UCSD-AML1 (cell line): ENCODE results near the gene GATAD2B.
"Not testable (repeated sequence)": the region's sequence is repeated elsewhere in the genome, so short reads cannot be mapped to it uniquely, and the experiment has no call there.

Experiments
- DNase-seq: peaks from one replicate; lab custom pipeline; 2025; ENCODE audit not compliant: unreplicated experiment; lab: John Stamatoyannopoulos, UW

Gene GATAD2B

DNA sequence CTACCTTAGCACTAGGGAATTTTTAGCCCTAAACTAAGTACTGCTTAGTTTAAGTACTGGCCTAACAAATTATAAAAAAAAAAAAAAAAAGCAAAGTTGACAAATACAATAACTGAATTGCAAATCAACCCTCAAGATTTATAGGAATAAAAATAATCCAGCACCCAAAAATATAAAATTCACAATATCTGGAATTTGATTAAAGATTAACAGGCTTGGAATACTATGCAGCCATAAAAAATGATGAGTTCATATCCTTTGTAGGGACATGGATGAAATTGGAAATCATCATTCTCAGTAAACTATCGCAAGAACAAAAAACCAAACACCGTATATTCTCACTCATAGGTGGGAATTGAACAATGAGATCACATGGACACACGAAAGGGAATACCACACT lies 78.4 kb downstream of the GATAD2B start:
- not testable (repeated sequence) for DNase-seq

DNA sequence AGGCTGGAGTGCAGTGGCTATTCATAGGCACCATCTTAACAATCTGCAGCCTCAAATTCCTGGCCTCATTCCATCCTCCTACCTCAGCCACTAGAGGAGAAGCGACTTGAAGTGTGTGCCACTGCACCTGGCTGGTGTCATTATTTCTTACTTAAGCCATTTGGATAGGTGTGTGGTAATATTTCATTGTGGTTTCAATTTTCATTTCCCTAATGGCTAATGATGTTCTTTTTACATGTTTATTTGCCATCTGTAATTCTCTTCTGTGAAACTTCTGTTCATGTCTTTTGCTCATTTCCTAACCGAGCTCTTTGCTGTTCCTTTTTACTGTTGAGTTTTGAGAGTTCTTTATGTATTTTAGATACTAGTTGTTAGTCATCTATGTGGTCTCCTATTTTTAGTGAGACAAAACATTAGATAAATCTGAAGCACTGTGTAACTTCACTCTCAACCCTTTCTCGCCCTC lies 80.7 kb downstream of the GATAD2B start:
- no peak for DNase-seq

DNA sequence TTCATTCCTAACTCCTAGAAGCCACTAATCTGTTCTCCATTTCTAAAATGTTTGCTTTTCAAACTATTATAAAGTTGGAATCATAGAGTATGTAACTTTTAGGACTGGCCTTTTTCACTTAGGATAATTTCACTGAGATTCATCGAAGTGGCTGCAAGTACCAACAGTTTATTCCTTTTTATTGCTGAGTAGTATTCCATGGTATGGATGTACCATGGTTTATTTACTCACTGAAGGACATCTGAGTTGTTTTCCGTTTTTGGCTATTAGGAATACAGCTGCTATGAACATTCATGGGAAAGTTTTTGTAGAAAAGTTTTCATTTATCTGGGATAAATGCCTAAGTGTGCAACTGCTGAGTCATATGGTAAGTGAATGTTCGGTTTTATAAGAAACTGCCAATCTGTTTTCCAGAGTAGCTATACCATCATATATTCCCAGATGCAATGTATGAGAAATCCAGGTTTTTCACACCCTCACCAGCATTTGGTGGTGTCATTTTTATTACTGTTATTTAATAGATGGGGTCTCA lies 81.2 kb downstream of the GATAD2B start:
- no peak for DNase-seq

DNA sequence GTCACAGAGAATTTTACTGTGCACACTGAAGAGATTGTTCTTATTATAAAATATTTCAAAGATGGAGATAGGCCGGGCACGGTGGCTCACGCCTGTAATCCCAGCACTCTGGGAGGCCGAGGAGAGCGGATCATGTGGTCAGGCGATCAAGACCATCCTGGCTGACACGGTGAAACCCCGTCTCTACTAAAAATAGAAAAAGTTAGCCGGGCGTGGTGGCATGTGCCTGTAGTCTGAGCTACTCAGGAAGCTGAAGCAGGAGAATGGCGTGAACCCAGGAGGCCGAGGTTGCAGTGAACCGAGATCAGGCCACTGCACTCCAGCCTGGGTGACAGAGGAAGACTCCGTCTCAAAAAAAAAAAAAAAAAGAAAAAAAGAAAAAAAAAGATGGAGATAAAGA lies 82.0 kb downstream of the GATAD2B start:
- not testable (repeated sequence) for DNase-seq

DNA sequence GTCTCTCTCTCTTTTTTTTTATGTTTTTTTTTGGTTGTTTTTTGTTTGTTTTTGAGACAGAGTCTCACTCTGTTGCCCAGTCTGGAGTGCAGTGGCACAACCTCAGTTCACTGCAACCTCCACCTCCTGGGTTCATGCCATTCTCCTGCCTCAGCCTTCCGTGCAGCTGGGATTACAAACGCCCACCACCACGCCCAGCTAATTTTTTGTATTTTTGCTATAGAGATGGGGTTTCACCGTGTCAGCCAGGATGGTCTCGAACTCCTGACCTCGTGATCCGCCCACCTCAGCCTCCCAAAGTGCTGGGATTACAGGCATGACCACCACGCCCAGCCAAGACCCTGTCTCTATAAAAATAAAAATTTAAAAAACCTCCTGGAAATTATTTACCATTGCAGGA lies 88.8 kb downstream of the GATAD2B start:
- not testable (repeated sequence) for DNase-seq

DNA sequence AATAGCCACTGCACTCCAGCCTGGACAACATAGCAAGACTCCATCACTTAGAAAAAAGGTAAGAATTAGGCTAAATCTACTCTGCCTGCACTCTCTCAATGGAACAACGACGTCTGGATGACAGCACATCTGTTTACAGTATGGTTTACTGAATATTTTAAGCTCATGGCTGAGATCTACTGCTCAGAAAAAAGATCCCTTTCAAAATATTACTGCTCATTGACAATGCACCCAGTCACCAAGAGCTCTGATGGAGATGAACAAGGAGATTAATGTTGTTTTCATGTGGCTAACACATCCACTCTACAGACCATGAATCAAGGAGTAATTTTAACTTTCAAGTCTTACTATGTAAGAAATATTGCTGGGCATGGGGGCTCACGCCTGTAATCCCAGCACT lies 89.6 kb downstream of the GATAD2B start:
- DNase-seq, result no peak

DNA sequence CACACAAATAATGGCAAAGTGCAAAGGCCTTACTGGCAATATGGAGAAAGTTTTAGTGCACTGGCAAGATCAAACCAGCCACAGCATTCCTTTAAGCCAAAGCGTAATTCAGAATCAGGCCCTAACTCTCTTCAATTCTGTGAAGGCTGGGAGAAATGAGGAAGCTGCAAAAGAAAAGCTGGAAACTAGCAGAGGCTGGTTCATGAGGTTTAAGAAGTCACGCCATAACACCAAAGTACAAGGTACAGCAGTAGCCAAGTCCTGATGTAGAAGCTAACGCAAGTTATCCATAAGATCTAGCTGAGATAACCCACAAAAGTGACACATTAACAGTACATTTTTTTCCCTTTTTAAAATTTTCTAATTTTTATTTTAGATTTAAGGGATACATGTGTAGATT lies 90.5 kb downstream of the GATAD2B start:
- DNase-seq, result no peak

DNA sequence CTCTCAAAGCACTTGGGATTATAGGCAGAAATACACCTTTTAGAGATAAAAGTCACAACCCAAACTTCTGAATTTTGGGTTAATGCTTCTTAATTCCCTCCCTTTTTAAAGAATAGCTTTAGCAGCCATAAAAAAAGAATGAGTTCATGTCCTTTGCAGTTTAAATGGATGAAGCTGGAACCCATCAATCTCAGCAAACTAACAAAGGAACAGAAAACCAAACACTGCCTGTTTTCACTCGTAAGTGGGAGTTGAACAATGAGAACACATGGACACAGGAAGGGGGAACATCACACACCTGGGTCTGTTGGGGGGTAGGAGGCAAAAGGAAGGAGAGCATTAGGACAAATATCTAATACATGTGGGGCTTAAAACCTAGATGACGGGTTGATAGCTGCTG lies 91.7 kb downstream of the GATAD2B start:
- DNase-seq, result no peak

DNA sequence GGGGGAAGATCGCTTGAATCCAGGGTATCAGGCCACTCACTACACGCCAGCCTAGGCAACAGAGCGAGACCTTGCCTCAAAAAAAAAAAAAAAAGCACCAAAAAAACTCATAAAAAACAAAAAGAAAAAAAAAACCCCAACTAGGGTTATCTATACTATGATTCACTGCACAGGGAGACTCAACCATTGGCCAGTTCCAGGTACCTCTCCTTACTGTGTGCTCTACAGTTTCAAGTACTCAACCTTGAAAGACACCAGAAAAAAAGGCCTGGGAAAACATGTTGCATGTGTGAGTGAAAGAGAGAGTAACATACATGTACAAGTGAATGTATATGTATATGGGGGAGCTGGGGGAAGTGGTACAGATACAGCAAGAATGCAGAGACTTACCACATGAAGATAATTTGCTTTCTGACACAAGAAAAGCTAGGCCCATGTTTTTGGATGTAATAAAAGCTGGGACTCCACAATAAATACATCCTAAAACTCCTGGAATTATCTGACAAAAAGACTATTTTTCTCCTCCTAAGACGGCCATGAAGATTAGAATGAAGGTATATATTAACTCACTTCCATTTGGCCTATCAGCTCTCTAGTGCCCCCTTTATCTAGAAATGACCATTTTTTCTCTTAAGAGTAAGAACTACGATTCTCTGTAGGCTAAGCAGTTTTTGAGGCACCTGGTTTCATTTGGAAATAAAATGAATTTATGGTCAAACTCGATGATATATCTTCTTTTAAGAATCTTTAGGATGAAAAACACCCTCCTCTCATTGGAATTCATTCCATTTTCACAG lies 95.4 kb downstream of the GATAD2B start:
- no peak for DNase-seq

DNA sequence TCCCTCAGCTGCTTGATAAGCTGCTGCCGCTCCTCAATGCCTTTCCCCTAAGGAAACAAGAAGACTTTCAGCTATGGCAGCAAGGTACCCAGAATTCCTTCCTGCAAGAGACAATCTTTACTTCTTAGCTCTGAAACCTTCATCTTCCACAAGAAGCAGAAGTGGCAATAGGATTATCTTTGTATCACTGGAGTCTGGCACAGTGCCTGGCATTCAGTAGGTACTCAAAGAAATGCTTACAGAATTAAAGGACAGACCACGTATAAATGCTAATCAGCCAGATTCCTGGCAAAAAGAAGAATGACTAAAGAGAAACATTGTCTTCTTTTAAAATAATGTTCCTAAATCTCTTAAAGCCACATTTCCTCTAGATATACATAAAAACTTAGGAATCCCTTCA lies 103.9 kb downstream of the GATAD2B start:
- DNase-seq, result no peak

DNA sequence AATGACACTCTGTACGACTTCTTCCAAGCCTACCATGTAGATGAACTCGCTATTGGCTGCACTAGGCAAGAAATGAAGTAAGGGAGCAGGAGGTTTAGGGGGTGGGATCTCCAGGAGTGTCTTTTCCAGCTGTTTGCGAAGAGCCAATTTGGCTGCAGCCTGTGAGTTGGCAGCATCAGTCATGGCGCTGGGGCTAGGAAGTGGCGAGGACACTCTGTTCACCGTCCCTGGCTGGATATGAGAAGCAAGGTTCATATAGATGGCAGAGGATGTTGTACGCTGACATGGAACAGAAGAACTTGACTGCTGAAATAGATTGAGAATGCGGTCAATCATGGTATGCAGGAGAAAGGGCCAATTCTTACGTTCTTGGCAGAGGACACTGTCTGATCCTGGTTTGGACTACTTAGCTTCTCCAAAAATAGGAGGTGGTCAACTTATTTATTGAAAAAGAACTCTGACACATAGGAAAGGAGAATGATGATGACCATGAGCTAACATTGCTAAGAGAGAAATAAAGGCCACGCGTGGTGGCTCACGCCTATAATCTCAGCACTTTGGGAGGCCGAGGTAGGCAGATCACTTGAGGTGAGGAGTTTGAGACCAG lies 106.4 kb downstream of the GATAD2B start:
- DNase-seq, result no peak

DNA sequence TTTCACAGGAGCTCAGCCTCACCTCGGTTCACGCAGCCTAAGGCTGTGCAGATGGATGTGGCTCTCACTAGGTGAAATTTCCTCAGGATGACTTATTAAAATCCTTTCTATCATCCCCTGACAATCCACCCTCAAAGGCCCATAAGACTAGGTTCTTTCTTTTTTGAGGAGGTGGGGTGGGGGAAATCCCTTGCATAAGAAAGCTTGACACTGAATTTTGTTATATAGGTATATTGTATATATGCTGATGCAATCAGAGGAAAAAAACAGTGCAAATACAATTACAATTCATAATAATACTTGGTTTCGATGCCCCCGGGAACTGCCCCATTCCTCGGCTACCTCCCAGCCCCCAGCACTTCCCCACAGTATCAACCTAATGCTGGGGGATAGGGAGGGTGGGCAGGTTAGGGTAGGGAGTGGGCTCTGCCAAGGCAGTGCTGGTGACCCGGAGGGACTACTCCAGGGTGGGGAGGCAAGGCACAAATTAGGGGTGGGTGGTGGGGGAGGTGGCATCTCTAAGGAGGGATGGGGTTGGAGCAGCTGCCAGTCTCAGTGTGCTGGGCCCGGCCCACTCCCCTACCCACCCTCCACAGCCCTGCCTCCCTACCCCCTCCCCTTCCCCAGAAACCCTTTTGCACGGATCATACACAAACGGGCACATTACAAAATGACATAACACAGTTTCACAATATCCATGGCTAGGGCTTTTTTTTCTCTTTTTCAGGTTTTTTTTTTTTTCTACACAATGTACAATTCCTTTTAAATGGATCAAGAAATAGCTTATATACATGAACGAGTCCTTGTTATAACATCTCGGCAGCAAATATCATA lies 116.7 kb downstream of the GATAD2B start:
- DNase-seq, result no peak

DNA sequence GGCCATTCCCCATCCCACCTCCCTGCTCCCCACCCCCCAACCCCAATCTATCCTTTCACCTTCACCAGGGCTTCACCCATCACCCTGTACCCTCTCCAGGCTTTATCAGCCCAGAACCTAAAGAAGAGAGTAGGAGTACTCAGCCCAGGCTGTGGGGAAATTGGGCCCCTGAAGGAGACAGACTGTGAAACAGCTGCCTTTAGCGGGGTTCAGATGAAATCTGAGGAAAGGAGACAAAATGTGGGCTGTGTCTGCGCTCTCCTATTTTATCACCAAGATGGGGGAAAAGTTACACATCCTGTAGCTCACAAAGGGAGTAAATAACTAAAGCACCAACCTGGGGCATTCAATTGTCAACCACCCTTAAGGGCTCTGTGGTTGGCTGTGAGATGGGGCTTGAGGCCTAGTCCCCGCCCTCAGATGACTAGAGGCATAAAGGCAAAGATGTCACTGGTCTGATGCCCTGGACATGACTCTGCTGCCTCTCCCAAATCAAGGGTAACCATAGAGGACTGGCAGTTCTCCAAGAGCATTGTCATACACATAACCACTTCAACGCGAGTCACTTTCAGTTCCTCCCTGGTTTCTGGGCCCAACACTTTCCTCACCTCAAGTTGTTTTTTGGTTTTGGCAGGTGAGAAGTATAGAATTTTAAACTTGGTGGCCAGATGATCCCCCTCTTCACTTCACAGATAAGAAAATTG lies 117.6 kb downstream of the GATAD2B start:
- DNase-seq, result peak; percentile 30

DNA sequence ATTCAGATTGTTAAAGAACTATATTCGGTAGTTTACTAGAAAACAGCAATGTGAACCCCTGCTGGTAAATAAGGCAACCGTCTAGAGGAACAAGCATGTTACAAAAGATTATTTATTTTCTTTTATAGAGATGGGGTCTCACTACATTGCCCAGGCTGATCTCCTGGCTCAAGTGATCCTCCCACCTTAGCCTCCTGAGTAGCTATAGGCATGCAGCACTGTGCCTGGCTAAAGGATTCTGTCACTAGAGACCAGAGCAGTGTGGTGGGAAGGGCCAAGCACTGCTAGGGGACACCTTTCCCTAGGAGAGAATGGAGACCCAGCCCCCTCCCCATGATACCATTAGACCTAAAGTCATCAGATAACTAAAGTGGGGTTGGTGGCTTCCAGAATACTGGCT lies 118.7 kb downstream of the GATAD2B start:
- DNase-seq, result no peak

DNA sequence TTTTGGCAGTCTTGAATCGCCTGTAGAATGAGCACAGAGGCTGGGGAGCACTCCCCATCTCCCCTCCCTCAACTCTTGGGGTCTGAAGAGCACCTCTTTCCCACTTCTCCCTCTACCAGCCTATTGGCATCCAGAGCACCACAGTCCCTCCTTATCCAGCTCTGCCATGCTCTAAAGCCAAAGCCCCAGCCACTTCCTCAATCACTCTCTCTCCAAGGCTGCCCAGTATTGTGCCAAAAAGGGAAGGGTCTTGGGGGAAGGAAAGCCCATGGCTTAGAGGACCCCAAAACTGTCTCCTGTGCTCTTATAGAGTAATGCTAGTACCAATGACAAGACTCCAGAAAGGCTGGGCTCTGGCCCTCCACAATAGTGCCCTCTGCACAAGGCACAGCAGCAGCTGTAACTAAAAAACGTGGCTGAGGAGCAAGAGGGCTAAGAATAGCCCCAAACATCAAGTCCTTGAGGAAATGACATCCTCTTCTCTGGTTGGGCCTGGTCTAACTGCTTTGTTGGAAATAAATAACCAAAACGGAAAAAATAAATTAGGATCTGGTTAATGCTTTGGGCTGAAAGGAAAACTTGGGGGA lies 119.2 kb downstream of the GATAD2B start:
- DNase-seq, result peak; percentile 32

DNA sequence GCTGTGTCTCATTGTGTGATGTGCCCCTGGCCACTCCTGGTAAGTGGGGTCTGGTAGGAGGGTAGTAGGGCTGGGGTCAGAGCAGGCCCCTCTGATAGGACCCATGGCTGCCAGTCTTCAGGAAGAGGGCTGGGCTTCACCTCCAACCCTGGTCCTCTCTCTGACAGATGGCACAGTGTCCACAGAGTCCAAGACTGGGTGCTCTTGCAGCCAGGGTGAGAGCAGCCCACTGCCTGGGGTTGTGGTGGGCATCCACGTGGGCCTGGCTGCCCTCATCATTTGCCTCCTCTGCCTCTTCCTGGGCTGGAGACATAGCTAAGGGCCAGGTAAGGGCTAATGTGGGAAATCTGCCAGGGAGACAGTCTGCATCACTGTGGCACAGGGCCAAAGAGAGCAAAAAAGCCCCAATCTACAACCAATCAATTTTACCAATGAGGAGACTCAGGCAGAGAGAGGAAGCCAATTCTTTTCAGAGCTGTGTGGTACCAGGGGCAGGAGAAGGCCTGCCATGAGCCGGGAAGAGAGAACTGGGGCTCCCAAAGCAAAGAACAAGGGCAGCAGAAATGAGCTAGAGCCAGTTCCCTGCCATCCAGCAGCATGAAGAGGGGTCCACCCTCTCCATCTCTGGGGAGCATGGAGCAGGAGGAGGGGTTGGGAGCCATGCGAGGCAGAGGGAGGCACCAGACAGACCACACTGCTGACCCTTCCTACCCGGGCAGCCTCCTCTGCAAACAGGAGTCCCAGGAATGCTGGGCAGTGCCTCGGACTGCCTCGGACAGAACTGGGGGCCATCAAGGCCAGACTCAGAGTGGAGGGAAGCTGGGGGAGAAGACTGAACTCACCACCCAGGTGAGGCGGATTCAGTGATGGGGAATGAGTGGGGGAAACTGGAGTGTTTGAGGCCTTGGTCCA lies 120.7 kb downstream of the GATAD2B start:
- no peak for DNase-seq

DNA sequence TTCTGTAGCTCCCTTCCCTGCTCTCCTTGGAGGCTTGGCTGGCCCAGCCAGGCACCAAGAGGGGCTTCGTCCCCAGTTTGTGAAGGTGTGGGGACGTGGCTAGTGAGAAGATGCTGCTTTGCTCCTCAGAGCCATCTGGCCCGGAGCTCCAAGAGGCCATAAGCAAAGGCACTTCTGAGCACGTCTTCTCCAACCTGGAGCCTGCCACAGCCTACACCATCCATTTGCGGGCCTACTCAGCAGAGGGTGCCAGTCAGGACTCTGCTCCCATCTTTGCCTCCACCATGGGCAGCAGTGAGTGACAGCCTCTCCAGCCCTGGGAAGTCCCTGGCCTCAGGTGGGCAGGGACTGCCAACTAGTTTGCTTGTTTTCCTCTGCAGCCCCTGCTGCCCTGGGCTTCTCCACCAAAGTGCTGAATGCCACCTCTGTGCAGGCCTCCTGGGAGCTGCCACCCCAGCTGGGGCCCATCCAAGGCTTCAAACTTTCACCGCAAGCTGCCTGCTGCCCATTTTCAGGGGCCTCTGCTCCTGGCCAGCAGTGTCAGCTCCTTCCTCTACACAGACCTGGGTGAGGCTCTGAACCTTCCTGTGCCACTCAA lies 121.6 kb downstream of the GATAD2B start:
- no peak for DNase-seq

DNA sequence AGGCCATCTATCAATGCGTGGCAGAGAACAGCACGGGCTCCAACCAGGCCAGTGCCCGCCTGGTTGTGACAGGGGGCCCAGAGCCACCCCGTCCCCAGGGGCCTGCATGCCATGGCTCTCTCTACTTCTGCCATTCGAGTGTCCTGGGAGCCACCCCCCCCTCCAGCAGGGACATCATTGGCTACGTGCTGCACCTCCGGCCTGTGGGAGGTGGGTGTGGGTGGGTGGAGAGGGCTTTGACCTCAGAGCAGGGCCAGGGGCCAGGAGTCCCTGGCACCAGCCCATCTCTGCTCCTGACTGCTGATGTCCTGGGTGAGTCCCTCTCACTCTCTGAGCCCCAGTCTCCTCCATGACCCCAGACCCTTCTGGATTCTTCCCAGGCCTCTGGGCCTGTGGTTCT lies 122.3 kb downstream of the GATAD2B start:
- DNase-seq, result no peak
